Peyer's patch (tissue), 4 donors: ENCODE measurements around the gene HNRNPUL1. TPM values are rescaled to one million over a fixed set of nuclear protein-coding genes. Genes with fewer than 3 reads are reported as not detected.

ENCODE experiments used
- DNase-seq, 3 donors: peaks; one replicate each; pipeline ENCODE4 v3.0.0-alpha.2; 2017 to 2019
- H3K27ac ChIP-seq, 4 donors: fragments of 200-600 bp; sonication (generic); one replicate each; pipeline ENCODE4 v1.5.1; 2016 to 2019
- H3K27me3 ChIP-seq, 2 donors: fragments of 200-600 bp; sonication (generic); one replicate each; pipeline ENCODE4 v1.5.1; 2019
- H3K36me3 ChIP-seq, 3 donors: fragments of 200-600 bp; sonication (generic); one replicate each; pipeline ENCODE4 v1.5.1; 2016 to 2019
- H3K4me1 ChIP-seq, 4 donors: fragments of 200-600 bp; sonication (generic); one replicate each; pipeline ENCODE4 v1.5.1; 2016 to 2019
- H3K4me3 ChIP-seq, 4 donors: fragments of 200-600 bp; sonication (generic); 1 replicate in 3 of 4; 2 replicates in 1 of 4; pipeline ENCODE4 v1.5.1; 2016 to 2019; ENCODE audit warnings: mild to moderate bottlenecking in 1 of 4
- H3K9me3 ChIP-seq, 4 donors: fragments of 200-600 bp; sonication (generic); one replicate each; pipeline ENCODE4 v1.5.1; 2016 to 2019; ENCODE audit warnings: mild to moderate bottlenecking in 1 of 4
- POLR2A ChIP-seq, 2 donors: fragments of 450-650 bp; IDR thresholded peaks; one replicate each; pipeline ENCODE4 v1.5.1; 2017; ENCODE audit warnings: antibody characterized with exemption in 2 of 2, mild to moderate bottlenecking in 2 of 2, moderate library complexity in 2 of 2
- total RNA-seq, 4 donors: library from RNA; depleted of rRNA; stranded (reverse); fragments of >200 nt; gene quantifications; one replicate each; pipeline ENCODE4 v1.1.0, GENCODE V29; 2016
- TF ChIP-seq, protein P1 (sequence below), 6 experiments: fragments of 450-650 bp in 4 of 6; fragments of 200-600 bp in 2 of 6; sonication (generic) in 1 of 6; IDR thresholded peaks; one replicate each; pipeline ENCODE4 v1.5.1; 2017 to 2019; ENCODE audit warnings: antibody characterized with exemption in 6 of 6, mild to moderate bottlenecking in 3 of 6, moderate library complexity in 1 of 6

HNRNPUL1 gene
- total RNA-seq, 4 donors from 2014 or later = 123 to 244 (median 167) TPM

DNA sequence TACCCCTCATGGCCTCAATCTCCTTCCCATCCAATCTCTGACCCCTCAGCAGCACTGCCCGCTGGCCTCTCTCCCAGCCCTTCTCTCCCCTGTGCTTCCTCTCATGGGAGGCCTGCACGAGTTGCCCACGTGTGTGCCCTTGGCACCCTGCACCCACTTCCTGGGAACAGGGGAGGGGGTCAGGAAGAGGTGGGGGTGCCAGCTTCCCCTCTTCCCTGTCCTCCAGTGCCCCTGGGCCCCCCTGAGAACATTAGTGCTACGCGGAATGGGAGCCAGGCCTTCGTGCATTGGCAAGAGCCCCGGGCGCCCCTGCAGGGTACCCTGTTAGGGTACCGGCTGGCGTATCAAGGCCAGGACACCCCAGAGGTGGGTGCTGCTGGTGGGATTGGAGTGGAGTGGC, 25.9 kb upstream of the HNRNPUL1 start:
- Histone ChIP-seq H3K27me3 (no peaks in the 10 kb centered on the region), H3K9me3 (no peaks in the 10 kb centered on the region), H3K4me1 (no peaks in the 10 kb centered on the region), H3K27ac (no peak overlapping the region), H3K36me3 (peaks cover 0 to 34% (median 0%) of the 10 kb centered on the region in 3 donors), H3K4me3 (no peak overlapping the region)
- no peak for TF ChIP-seq POLR2A (IDR thresholded peaks at IDR 0.05)
- TF ChIP-seq, protein P1, sequence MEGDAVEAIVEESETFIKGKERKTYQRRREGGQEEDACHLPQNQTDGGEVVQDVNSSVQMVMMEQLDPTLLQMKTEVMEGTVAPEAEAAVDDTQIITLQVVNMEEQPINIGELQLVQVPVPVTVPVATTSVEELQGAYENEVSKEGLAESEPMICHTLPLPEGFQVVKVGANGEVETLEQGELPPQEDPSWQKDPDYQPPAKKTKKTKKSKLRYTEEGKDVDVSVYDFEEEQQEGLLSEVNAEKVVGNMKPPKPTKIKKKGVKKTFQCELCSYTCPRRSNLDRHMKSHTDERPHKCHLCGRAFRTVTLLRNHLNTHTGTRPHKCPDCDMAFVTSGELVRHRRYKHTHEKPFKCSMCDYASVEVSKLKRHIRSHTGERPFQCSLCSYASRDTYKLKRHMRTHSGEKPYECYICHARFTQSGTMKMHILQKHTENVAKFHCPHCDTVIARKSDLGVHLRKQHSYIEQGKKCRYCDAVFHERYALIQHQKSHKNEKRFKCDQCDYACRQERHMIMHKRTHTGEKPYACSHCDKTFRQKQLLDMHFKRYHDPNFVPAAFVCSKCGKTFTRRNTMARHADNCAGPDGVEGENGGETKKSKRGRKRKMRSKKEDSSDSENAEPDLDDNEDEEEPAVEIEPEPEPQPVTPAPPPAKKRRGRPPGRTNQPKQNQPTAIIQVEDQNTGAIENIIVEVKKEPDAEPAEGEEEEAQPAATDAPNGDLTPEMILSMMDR (IDR thresholded peaks at IDR 0.05) = no peak
- DNase-seq = no peak

GRCh38 chr19:41239363-41239762, 24.8 kb upstream of the HNRNPUL1 start:
- DNase-seq = no peak
- H3K4me1 ChIP-seq = no peaks in the 10 kb centered on the region

DNA sequence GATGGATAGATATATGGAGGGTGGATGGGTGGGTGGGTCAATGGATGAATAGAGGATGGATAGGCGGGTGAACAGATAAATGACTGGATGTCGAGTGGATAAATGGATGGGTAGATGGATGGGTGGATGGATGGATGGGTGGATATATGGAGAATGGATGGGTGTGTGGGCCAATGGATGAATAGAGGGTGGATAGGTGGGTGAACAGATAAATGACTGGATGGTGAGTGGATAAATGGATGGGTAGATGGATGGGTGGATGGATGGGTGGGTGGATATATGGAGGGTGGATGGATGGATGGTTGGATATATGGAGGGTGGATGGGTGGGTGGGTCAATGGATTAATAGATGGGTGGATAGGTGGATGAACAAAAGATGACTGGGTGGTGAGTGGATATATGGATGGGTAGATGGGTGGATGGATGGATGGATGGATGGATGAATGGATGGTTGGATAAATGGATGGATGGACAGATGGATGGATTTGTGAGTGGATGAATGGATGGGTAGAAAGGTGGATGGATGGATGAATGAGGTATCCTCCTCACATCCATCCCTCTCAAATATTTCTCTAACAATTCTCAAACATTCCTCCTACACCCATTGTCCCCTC, 24.1 kb upstream of the HNRNPUL1 start:
- H3K4me3 ChIP-seq = no peak overlapping the region
- H3K9me3 ChIP-seq = no peaks in the 10 kb centered on the region
- H3K36me3 ChIP-seq = peaks cover 0 to 23% (median 0%) of the 10 kb centered on the region in 3 donors
- no peaks in the 10 kb centered on the region for H3K4me1 ChIP-seq
- DNase-seq = no peak
- TF ChIP-seq, protein P1 (IDR thresholded peaks at IDR 0.05) = no peak
- no peak for TF ChIP-seq POLR2A (IDR thresholded peaks at IDR 0.05)
- no peak overlapping the region for H3K27ac ChIP-seq
- H3K27me3 ChIP-seq = no peaks in the 10 kb centered on the region

More at GRCh38 chr19:41239363-41239762, 24.8 kb upstream of the HNRNPUL1 start:
- TF ChIP-seq POLR2A (IDR thresholded peaks at IDR 0.05) = no peak
- TF ChIP-seq, protein P1 (IDR thresholded peaks at IDR 0.05) = no peak
- Histone ChIP-seq H3K27ac (no peak overlapping the region), H3K36me3 (peaks cover 0 to 26% (median 0%) of the 10 kb centered on the region in 3 donors), H3K4me3 (no peak overlapping the region), H3K9me3 (no peaks in the 10 kb centered on the region), H3K27me3 (no peaks in the 10 kb centered on the region)

- TF ChIP-seq, protein P1 (IDR thresholded peaks at IDR 0.05) = no peak
- Histone ChIP-seq H3K9me3 (no peaks in the 10 kb centered on the region), H3K4me1 (no peaks in the 10 kb centered on the region), H3K36me3 (peaks cover 0 to 23% (median 0%) of the 10 kb centered on the region in 3 donors), H3K4me3 (no peak overlapping the region), H3K27me3 (no peaks in the 10 kb centered on the region), H3K27ac (no peak overlapping the region)
- no peak for DNase-seq
Observed at GRCh38 chr19:41241859-41242258, 22.3 kb upstream of the HNRNPUL1 start.

- Histone ChIP-seq H3K9me3 (no peaks in the 10 kb centered on the region), H3K36me3 (peaks cover 0 to 24% (median 0%) of the 10 kb centered on the region in 3 donors), H3K4me3 (no peak overlapping the region), H3K27ac (no peak overlapping the region), H3K27me3 (no peaks in the 10 kb centered on the region), H3K4me1 (no peaks in the 10 kb centered on the region)
- DNase-seq = no peak
- TF ChIP-seq, protein P1 (IDR thresholded peaks at IDR 0.05) = no peak
- no peak for TF ChIP-seq POLR2A (IDR thresholded peaks at IDR 0.05)
Observed at GRCh38 chr19:41244117-41244516, 20.1 kb upstream of the HNRNPUL1 start.
